ENCODE data around the gene TRERF1.

DNA sequence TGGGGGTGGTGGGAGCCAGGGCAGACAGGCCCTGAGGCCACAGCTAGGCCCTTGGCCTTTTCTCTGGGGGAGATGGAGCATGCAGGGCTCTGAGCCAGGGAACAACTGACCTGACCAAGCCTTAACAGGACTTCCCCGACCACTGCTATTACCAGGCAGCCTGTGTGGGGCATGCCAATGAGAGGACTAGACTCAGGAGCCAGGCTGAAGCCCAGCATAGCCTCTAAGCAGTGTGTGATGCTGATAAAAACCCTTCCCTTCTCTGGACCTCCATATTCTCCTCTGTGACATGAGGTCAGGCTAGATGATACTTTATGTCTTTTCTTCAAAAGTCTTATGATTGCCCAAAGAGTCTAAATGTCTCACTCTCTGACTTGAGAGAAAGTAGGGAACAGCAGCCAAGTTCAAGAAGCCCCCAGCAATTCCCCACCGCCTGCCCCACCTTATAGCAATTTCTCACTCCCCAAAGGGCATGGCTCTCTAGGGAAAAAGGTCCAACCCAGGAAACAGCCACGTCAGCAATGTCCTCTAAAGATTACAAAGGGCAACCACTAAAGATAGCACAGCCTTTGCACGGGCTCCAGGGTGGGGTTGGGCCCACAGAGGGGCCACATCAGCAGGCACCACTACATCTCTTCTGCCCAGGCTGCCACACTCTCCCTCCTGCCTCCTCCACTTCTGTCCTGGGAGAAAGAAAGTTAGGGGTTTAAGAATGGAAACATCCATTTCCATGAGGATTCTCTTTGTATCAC is 71.3 kb downstream of the TRERF1 start:
- TF ChIP-seq, protein P1, sequence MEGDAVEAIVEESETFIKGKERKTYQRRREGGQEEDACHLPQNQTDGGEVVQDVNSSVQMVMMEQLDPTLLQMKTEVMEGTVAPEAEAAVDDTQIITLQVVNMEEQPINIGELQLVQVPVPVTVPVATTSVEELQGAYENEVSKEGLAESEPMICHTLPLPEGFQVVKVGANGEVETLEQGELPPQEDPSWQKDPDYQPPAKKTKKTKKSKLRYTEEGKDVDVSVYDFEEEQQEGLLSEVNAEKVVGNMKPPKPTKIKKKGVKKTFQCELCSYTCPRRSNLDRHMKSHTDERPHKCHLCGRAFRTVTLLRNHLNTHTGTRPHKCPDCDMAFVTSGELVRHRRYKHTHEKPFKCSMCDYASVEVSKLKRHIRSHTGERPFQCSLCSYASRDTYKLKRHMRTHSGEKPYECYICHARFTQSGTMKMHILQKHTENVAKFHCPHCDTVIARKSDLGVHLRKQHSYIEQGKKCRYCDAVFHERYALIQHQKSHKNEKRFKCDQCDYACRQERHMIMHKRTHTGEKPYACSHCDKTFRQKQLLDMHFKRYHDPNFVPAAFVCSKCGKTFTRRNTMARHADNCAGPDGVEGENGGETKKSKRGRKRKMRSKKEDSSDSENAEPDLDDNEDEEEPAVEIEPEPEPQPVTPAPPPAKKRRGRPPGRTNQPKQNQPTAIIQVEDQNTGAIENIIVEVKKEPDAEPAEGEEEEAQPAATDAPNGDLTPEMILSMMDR (optimal IDR thresholded peaks at IDR 0.05 in 1 of 3, IDR thresholded peaks at IDR 0.05 in 1 of 3, conservative IDR thresholded peaks at IDR 0.05 in 1 of 3; ENCODE audit: extremely low read depth in 1 of 3, insufficient read depth in 2 of 3, low read length in 3 of 3) = no peak
- no peak for TF ChIP-seq EZH2 (IDR thresholded peaks at IDR 0.05; ENCODE audit: low read length)

All from keratinocyte (primary cell).